ENCODE measurements around the gene GPR179. TPM values are rescaled to one million over a fixed set of nuclear protein-coding genes. Genes with fewer than 3 reads are reported as not detected.

The GPR179 gene
- total and polyA plus RNA-seq, 2 donors (not counting 1 experiment from before 2014, with no cell fraction given), result under 0.01 TPM; not detected in 1

- no peak for DNase-seq (ENCODE audit: low read depth in 2 of 2)
- no peak overlapping the region for H2AFZ ChIP-seq (ENCODE audit: low read length)
- H3K27me3 ChIP-seq (ENCODE audit: control insufficient read depth, insufficient read depth, low read length), result peaks cover 16% of the 10 kb centered on the region
- no peaks in the 10 kb centered on the region for H3K79me2 ChIP-seq (ENCODE audit: control insufficient read depth, insufficient read depth, low read length)
- H3K4me3 ChIP-seq (replicated peaks in 1 of 4; ENCODE audit: control extremely low read depth in 1 of 4, insufficient read depth in 1 of 4, low read depth in 3 of 4, low read length in 4 of 4), result no peak overlapping the region
- no peak overlapping the region for H3K4me2 ChIP-seq (ENCODE audit: extremely low read depth, insufficient read depth, low read length)
- H3K4me1 ChIP-seq (ENCODE audit: control insufficient read depth, extremely low read depth, insufficient read depth, low read length), result peaks cover 2% of the 10 kb centered on the region
- H3K9me3 ChIP-seq (ENCODE audit: control insufficient read depth, insufficient read depth, low read depth, low read length), result no peaks in the 10 kb centered on the region
- no peak for TF ChIP-seq EZH2 (IDR thresholded peaks at IDR 0.05; ENCODE audit: low read length, missing control alignments)
- TF ChIP-seq, protein P1, sequence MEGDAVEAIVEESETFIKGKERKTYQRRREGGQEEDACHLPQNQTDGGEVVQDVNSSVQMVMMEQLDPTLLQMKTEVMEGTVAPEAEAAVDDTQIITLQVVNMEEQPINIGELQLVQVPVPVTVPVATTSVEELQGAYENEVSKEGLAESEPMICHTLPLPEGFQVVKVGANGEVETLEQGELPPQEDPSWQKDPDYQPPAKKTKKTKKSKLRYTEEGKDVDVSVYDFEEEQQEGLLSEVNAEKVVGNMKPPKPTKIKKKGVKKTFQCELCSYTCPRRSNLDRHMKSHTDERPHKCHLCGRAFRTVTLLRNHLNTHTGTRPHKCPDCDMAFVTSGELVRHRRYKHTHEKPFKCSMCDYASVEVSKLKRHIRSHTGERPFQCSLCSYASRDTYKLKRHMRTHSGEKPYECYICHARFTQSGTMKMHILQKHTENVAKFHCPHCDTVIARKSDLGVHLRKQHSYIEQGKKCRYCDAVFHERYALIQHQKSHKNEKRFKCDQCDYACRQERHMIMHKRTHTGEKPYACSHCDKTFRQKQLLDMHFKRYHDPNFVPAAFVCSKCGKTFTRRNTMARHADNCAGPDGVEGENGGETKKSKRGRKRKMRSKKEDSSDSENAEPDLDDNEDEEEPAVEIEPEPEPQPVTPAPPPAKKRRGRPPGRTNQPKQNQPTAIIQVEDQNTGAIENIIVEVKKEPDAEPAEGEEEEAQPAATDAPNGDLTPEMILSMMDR (conservative IDR thresholded peaks at IDR 0.05 in 1 of 2, IDR thresholded peaks at IDR 0.05 in 1 of 2; ENCODE audit: low read depth in 1 of 2, low read length in 2 of 2), result no peak
- no peaks in the 10 kb centered on the region for H3K36me3 ChIP-seq (ENCODE audit: control insufficient read depth, insufficient read depth, low read length)
- H3K9ac ChIP-seq (ENCODE audit: insufficient read depth, low read length), result no peak overlapping the region
- H3K27ac ChIP-seq (ENCODE audit: insufficient read depth, low read length), result no peak overlapping the region
- H4K20me1 ChIP-seq (ENCODE audit: control insufficient read depth, extremely low read depth, insufficient read depth, low read length), result no peaks in the 10 kb centered on the region
Measured at GRCh38 chr17:38328620-38329019, 15.1 kb downstream of the GPR179 start.

- H3K79me2 ChIP-seq (ENCODE audit: control insufficient read depth, insufficient read depth, low read length), result no peaks in the 10 kb centered on the region
- H3K4me3 ChIP-seq (replicated peaks in 1 of 4; ENCODE audit: control extremely low read depth in 1 of 4, insufficient read depth in 1 of 4, low read depth in 3 of 4, low read length in 4 of 4), result no peak overlapping the region
- no peak for DNase-seq (ENCODE audit: low read depth in 2 of 2)
- H3K27ac ChIP-seq (ENCODE audit: insufficient read depth, low read length), result no peak overlapping the region
- H3K36me3 ChIP-seq (ENCODE audit: control insufficient read depth, insufficient read depth, low read length), result no peaks in the 10 kb centered on the region
- no peak for TF ChIP-seq EZH2 (IDR thresholded peaks at IDR 0.05; ENCODE audit: low read length, missing control alignments)
- TF ChIP-seq, protein P1 (conservative IDR thresholded peaks at IDR 0.05 in 1 of 2, IDR thresholded peaks at IDR 0.05 in 1 of 2; ENCODE audit: low read depth in 1 of 2, low read length in 2 of 2), result no peak
- H3K9me3 ChIP-seq (ENCODE audit: control insufficient read depth, insufficient read depth, low read depth, low read length), result no peaks in the 10 kb centered on the region
- H2AFZ ChIP-seq (ENCODE audit: low read length), result no peak overlapping the region
- H3K4me1 ChIP-seq (ENCODE audit: control insufficient read depth, extremely low read depth, insufficient read depth, low read length), result peaks cover 2% of the 10 kb centered on the region
- H3K27me3 ChIP-seq (ENCODE audit: control insufficient read depth, insufficient read depth, low read length), result peaks cover 15% of the 10 kb centered on the region
- no peak overlapping the region for H3K9ac ChIP-seq (ENCODE audit: insufficient read depth, low read length)
- no peaks in the 10 kb centered on the region for H4K20me1 ChIP-seq (ENCODE audit: control insufficient read depth, extremely low read depth, insufficient read depth, low read length)
- H3K4me2 ChIP-seq (ENCODE audit: extremely low read depth, insufficient read depth, low read length), result no peak overlapping the region
Measured at GRCh38 chr17:38327936-38328335, 15.8 kb downstream of the GPR179 start.

DNA sequence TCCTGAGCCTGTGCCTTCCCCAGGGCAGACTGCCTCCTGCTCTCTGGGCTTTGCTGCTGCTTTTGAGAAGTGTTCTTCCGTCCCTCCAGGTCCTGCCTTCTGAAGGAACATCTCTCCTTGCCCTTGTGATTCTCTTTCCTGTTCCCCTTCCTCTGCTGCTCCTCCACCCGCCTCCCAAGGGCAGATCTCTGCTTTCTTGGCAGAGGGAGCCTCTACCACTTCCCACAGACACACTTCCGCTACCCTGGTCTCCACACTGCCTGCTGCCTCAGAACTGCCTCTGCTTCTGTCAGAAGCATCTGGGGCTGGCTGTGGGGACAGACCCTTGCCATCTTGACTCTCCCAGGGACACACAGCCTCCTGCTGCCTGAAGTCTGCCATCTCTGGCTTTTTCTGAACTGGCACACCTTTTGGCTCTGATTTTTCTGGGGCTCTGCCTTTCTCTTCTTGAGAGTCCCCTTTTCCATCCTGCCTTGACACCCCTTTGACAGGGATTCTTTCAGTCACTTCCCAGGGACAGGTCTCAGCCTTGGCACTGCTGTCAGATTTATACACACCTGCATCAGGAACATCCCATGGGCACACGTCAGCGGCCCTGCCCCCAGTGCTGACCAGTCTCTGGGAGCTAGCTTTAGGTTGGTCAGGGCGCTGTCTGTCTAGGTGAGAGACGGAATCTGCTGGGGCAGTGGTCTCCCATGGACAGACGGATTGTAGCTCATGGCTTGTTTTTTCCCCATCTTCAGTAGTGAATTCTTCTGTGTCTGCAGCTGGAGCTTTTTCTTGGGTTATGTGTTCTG is 16.6 kb downstream of the GPR179 start:
- Histone ChIP-seq H3K79me2 (ENCODE audit: control insufficient read depth, insufficient read depth, low read length) (no peaks in the 10 kb centered on the region), H2AFZ (ENCODE audit: low read length) (no peak overlapping the region), H3K4me2 (ENCODE audit: extremely low read depth, insufficient read depth, low read length) (no peak overlapping the region), H3K36me3 (ENCODE audit: control insufficient read depth, insufficient read depth, low read length) (peaks cover 1% of the 10 kb centered on the region), H3K4me3 (replicated peaks in 1 of 4; ENCODE audit: control extremely low read depth in 1 of 4, insufficient read depth in 1 of 4, low read depth in 3 of 4, low read length in 4 of 4) (no peak overlapping the region), H3K9me3 (ENCODE audit: control insufficient read depth, insufficient read depth, low read depth, low read length) (no peaks in the 10 kb centered on the region), H3K4me1 (ENCODE audit: control insufficient read depth, extremely low read depth, insufficient read depth, low read length) (peaks cover 7% of the 10 kb centered on the region), H3K27ac (ENCODE audit: insufficient read depth, low read length) (no peak overlapping the region), H4K20me1 (ENCODE audit: control insufficient read depth, extremely low read depth, insufficient read depth, low read length) (no peaks in the 10 kb centered on the region), H3K9ac (ENCODE audit: insufficient read depth, low read length) (no peak overlapping the region), H3K27me3 (ENCODE audit: control insufficient read depth, insufficient read depth, low read length) (peaks cover 13% of the 10 kb centered on the region)
- DNase-seq (ENCODE audit: low read depth in 2 of 2), result no peak
- TF ChIP-seq EZH2 (IDR thresholded peaks at IDR 0.05; ENCODE audit: low read length, missing control alignments), result no peak
- TF ChIP-seq, protein P1 (conservative IDR thresholded peaks at IDR 0.05 in 1 of 2, IDR thresholded peaks at IDR 0.05 in 1 of 2; ENCODE audit: low read depth in 1 of 2, low read length in 2 of 2), result no peak

Measured in fibroblast of lung (primary cell).